Aorta (tissue), 5 donors: ENCODE data around the gene WDFY4. TPM values are rescaled to one million over a fixed set of nuclear protein-coding genes. Genes with fewer than 3 reads are reported as not detected.

Source experiments
- ATAC-seq: fragments of 200-7000 bp; cut with Tn5 transposase; one replicate; pipeline ENCODE4 v1.9.1; 2022; ENCODE audit warnings: moderate library complexity; ENCODE audit not compliant: low FRiP score
- DNase-seq, 2 donors: peaks; one replicate each; pipeline ENCODE4 v3.0.0-alpha.2; 2020
- H3K27ac ChIP-seq, 2 donors: one replicate each; pipeline ENCODE4 v1.5.1; 2013; ENCODE audit warnings: low read length in 2 of 2, mild to moderate bottlenecking in 2 of 2, moderate library complexity in 2 of 2, control low read depth in 1 of 2, inconsistent platforms in 1 of 2, low read depth in 1 of 2
- H3K27me3 ChIP-seq, 2 donors: one replicate each; pipeline ENCODE4 v1.6.1; 2013; ENCODE audit warnings: control low read depth in 1 of 2, low read length in 1 of 2, mild to moderate bottlenecking in 1 of 2, moderate library complexity in 1 of 2; ENCODE audit not compliant: insufficient read depth in 2 of 2, control insufficient read depth in 1 of 2
- H3K36me3 ChIP-seq, 2 donors: one replicate each; pipeline ENCODE4 v1.6.1; 2013; ENCODE audit warnings: control low read depth in 1 of 2, low read length in 1 of 2, mild to moderate bottlenecking in 1 of 2; ENCODE audit not compliant: insufficient read depth in 2 of 2, control insufficient read depth in 1 of 2
- H3K4me1 ChIP-seq, 2 donors: one replicate each; pipeline ENCODE4 v1.6.1; 2013; ENCODE audit warnings: low read length in 2 of 2, control low read depth in 1 of 2, mild to moderate bottlenecking in 1 of 2, moderate library complexity in 1 of 2; ENCODE audit not compliant: insufficient read depth in 2 of 2, control insufficient read depth in 1 of 2
- H3K4me3 ChIP-seq, 2 donors: one replicate each; pipeline ENCODE4 v1.5.1; 2013; ENCODE audit warnings: low read length in 2 of 2, control low read depth in 1 of 2, mild to moderate bottlenecking in 1 of 2
- H3K9me3 ChIP-seq: one replicate; pipeline ENCODE4 v1.6.1; 2013; ENCODE audit warnings: mild to moderate bottlenecking, low read length; ENCODE audit not compliant: control insufficient read depth
- WGBS, 2 donors: extraction: QIAGEN DNeasy Blood & Tissue Kit; methylation state at CpG; one replicate each; pipeline ENCODE4 v1.1.7; 2013; 5-methylcytosine and 5-hydroxymethylcytosine counted together
- intact Hi-C, 2 donors: fragments of 100-400 bp; cut with DNase I; formaldehyde crosslinking; loops; one replicate each; pipeline versions ENCODE4 v1.14.2 to v1.15.0; 2022
- polyA plus RNA-seq, 2 donors: library from polyadenylated mRNA; stranded (reverse); fragments of 200-250 nt; gene quantifications; one replicate each; pipeline ENCODE4 v1.2.3, GENCODE V29; 2013
- total RNA-seq, 2 donors: library from RNA; stranded (reverse); fragmentation: NEBNext Ultra II Directional; extraction: Animal tissue kit (Norgen Biotek cat#: 25700); gene quantifications; one replicate each; pipeline ENCODE4 v1.2.1, GENCODE V29; 2021
- donor health status: healthy with polysubstance abuse.
- donor health status: Bipolar disorder and iron deficiency.
- donor health status: DM: no; HTN: no; CAD: no.
- donor health status: DM: no; HTN: no; CAD: no.
- donor health status: DM: yes; HTN: yes; CAD: no.

WDFY4 gene
- total and polyA plus RNA-seq, 4 donors = 0.54 to 15.0 (median 4.6) TPM

DNA sequence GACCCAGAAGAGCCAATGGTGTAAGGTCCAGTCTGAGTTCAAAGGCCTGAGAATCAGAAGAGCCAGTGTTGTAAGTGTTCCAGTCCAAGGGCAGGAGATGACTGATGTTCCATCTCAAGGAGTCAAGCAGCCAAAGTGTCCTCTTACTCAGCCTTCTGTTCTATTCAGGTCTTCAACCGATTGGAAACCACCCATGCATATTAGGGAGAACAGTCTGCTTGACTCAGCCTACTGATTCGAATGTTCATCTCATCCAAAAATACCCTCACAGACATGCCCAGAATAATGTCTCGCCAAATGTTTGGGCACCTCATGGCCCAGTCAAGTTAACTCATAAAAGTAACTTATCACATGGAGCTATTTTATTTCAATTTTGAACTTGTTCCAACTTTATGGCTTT is 2.9 kb upstream of the WDFY4 start:
- ATAC-seq = no peak
- Histone ChIP-seq H3K27me3 (no peaks in the 10 kb centered on the region), H3K27ac (no peak overlapping the region), H3K4me1 (no peaks in the 10 kb centered on the region), H3K4me3 (no peak overlapping the region), H3K9me3 (peaks cover 2% of the 10 kb centered on the region), H3K36me3 (no peaks in the 10 kb centered on the region)
- intact Hi-C loops = no loop called here
- WGBS, 2 donors = 24 to 28% methylated on average over 3 of the region's 3 CpGs
- DNase-seq = no peak

- H3K4me3 ChIP-seq = no peak overlapping the region
Measured at GRCh38 chr10:48682265-48682664, 2.4 kb upstream of the WDFY4 start.

DNA sequence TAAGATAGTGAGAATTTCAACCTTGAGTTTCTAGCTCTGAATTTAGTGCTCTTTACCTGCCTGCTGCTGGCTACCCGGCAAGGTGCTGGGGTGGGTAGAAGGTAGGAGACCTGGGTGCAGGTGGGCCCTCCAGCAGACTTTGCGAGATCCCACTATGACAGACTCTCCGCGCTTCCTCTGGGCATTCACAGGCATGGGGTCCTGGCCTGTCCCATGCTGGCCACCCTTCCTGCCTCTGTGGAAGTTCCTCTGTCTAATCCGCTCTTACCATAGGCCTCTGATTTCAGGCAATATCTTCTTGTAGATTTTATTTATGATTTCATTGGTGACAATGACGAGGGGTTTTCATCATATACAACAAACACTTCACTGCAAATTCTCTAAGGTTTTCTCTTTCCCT is 1.2 kb upstream of the WDFY4 start:
- Histone ChIP-seq H3K4me3 (no peak overlapping the region), H3K27ac (no peak overlapping the region), H3K27me3 (no peaks in the 10 kb centered on the region), H3K9me3 (peaks cover 2% of the 10 kb centered on the region), H3K4me1 (no peaks in the 10 kb centered on the region), H3K36me3 (no peaks in the 10 kb centered on the region)
- 96 to 97% methylated on average over 6 of the region's 6 CpGs for WGBS, 2 donors
- intact Hi-C loops = no loop called here
- ATAC-seq = no peak
- DNase-seq = no peak

More at GRCh38 chr10:48682265-48682664, 2.4 kb upstream of the WDFY4 start:
- H3K9me3 ChIP-seq = peaks cover 2% of the 10 kb centered on the region
- no peak for DNase-seq
- WGBS, 2 donors = 90 to 96% methylated on average over 3 of the region's 3 CpGs
- intact Hi-C loops = no loop called here
- no peak for ATAC-seq
- H3K4me1 ChIP-seq = no peaks in the 10 kb centered on the region
- no peaks in the 10 kb centered on the region for H3K27me3 ChIP-seq
- no peak overlapping the region for H3K27ac ChIP-seq
- H3K36me3 ChIP-seq = no peaks in the 10 kb centered on the region

- no peak for ATAC-seq
- no peak for DNase-seq
- no peaks in the 10 kb centered on the region for H3K4me1 ChIP-seq
- no peaks in the 10 kb centered on the region for H3K27me3 ChIP-seq
- H3K9me3 ChIP-seq = peaks cover 2% of the 10 kb centered on the region
- H3K4me3 ChIP-seq = no peak overlapping the region
- intact Hi-C loops = no loop called here
- WGBS, 2 donors = 68 to 86% methylated on average over 5 of the region's 5 CpGs
- no peaks in the 10 kb centered on the region for H3K36me3 ChIP-seq
- no peak overlapping the region for H3K27ac ChIP-seq
Measured at GRCh38 chr10:48683868-48684267, 805 bp upstream of the WDFY4 start.

- Histone ChIP-seq H3K36me3 (no peaks in the 10 kb centered on the region), H3K27me3 (no peaks in the 10 kb centered on the region), H3K4me3 (no peak overlapping the region), H3K27ac (no peak overlapping the region), H3K9me3 (peaks cover 2% of the 10 kb centered on the region), H3K4me1 (no peaks in the 10 kb centered on the region)
- intact Hi-C loops = no loop called here
- WGBS, 2 donors = 81 to 87% methylated on average over 6 of the region's 6 CpGs
- ATAC-seq (peak; percentile 28), DNase-seq (no peak)
Measured at GRCh38 chr10:48684463-48684791, 246 bp upstream of the WDFY4 start.

GRCh38 chr10:48685731-48686130 is 1.1 kb downstream of the WDFY4 start:
- no peak for ATAC-seq
- Histone ChIP-seq H3K9me3 (peaks cover 2% of the 10 kb centered on the region), H3K4me3 (no peak overlapping the region), H3K4me1 (no peaks in the 10 kb centered on the region), H3K27ac (no peak overlapping the region), H3K27me3 (no peaks in the 10 kb centered on the region), H3K36me3 (no peaks in the 10 kb centered on the region)
- DNase-seq = no peak
- 92 to 94% methylated on average over 6 of the region's 6 CpGs for WGBS, 2 donors
- intact Hi-C loops = no loop called here

GRCh38 chr10:48690791-48691660 is 6.4 kb downstream of the WDFY4 start:
- no peak for DNase-seq
- Histone ChIP-seq H3K36me3 (no peaks in the 10 kb centered on the region), H3K27me3 (no peaks in the 10 kb centered on the region), H3K4me1 (no peaks in the 10 kb centered on the region), H3K27ac (no peak overlapping the region), H3K4me3 (no peak overlapping the region), H3K9me3 (no peaks in the 10 kb centered on the region)
- no peak for ATAC-seq
- 95 to 98% methylated on average over 12 of the region's 12 CpGs for WGBS, 2 donors
- intact Hi-C loops = no loop called here

- no peaks in the 10 kb centered on the region for H3K36me3 ChIP-seq
- no peaks in the 10 kb centered on the region for H3K4me1 ChIP-seq
- H3K4me3 ChIP-seq = no peak overlapping the region
- no peaks in the 10 kb centered on the region for H3K9me3 ChIP-seq
- DNase-seq = no peak
- no peaks in the 10 kb centered on the region for H3K27me3 ChIP-seq
- no peak overlapping the region for H3K27ac ChIP-seq
- ATAC-seq = no peak
- intact Hi-C loops = no loop called here
- 87 to 89% methylated on average over 8 of the region's 8 CpGs for WGBS, 2 donors
Measured at GRCh38 chr10:48691812-48692528, 7.3 kb downstream of the WDFY4 start.

GRCh38 chr10:48692748-48693147 is 8.1 kb downstream of the WDFY4 start:
- Histone ChIP-seq H3K27ac (no peak overlapping the region), H3K9me3 (no peaks in the 10 kb centered on the region), H3K4me3 (no peak overlapping the region), H3K4me1 (no peaks in the 10 kb centered on the region), H3K36me3 (no peaks in the 10 kb centered on the region), H3K27me3 (no peaks in the 10 kb centered on the region)
- ATAC-seq (no peak), DNase-seq (no peak)
- intact Hi-C loops = no loop called here
- 94 to 95% methylated on average over 4 of the region's 4 CpGs for WGBS, 2 donors
